Measurements from ENCODE around the gene SLC35F1. TPM values are rescaled to one million over a fixed set of nuclear protein-coding genes. Genes with fewer than 3 reads are reported as not detected.

The SLC35F1 gene
- total RNA-seq, 1 experiment from 2014 or later: not detected

- no TSS peak for BruUV-seq (replicated peaks)
- H3K9me2 ChIP-seq (ENCODE audit: insufficient read depth): no peaks in the 10 kb centered on the region
- no peaks in the 10 kb centered on the region for H3K36me3 ChIP-seq (ENCODE audit: low read depth)
- no peaks in the 10 kb centered on the region for H4K20me1 ChIP-seq (ENCODE audit: insufficient read depth)
- H3K27ac ChIP-seq: no peak overlapping the region
- DNase-seq: no peak
- no peaks in the 10 kb centered on the region for H3F3A ChIP-seq (ENCODE audit: insufficient read depth, low read depth)
- H3K4me3 ChIP-seq: no peak overlapping the region
- POLR2A ChIA-PET (ENCODE audit: unreplicated experiment): no interaction called here
- no peaks in the 10 kb centered on the region for H3K4me1 ChIP-seq (replicated peaks; ENCODE audit: insufficient read depth)
- TF ChIP-seq EZH2 (IDR thresholded peaks at IDR 0.05; ENCODE audit: low read depth): no peak
- TF ChIP-seq CTCF (conservative IDR thresholded peaks at IDR 0.05): no peak
- H2AFZ ChIP-seq: no peak overlapping the region
- CTCF ChIA-PET: no interaction called here
- H3K4me2 ChIP-seq: no peak overlapping the region
- no peaks in the 10 kb centered on the region for H3K27me3 ChIP-seq (ENCODE audit: insufficient read depth, low read depth)
- intact Hi-C loops (cut with micrococcal nuclease; ENCODE audit: unreplicated experiment): no loop called here
- H3K9me3 ChIP-seq (ENCODE audit: insufficient read depth, low read depth): 0 out of 2 replicates have a peak, but pooled peaks cover 2% of the 10 kb centered on the region
- H3K79me2 ChIP-seq (ENCODE audit: low read depth): no peaks in the 10 kb centered on the region
Measured at GRCh38 chr6:118146584-118146983, 239.5 kb downstream of the SLC35F1 start.

- H3K9me2 ChIP-seq (ENCODE audit: insufficient read depth): no peaks in the 10 kb centered on the region
- no peaks in the 10 kb centered on the region for H3K79me2 ChIP-seq (ENCODE audit: low read depth)
- CTCF ChIA-PET: no interaction called here
- intact Hi-C loops (cut with micrococcal nuclease; ENCODE audit: unreplicated experiment): no loop called here
- BruUV-seq (replicated peaks): no TSS peak
- no peaks in the 10 kb centered on the region for H3F3A ChIP-seq (ENCODE audit: insufficient read depth, low read depth)
- POLR2A ChIA-PET (ENCODE audit: unreplicated experiment): no interaction called here
- no peak for TF ChIP-seq CTCF (conservative IDR thresholded peaks at IDR 0.05)
- H3K4me3 ChIP-seq: no peak overlapping the region
- no peaks in the 10 kb centered on the region for H3K4me1 ChIP-seq (replicated peaks; ENCODE audit: insufficient read depth)
- no peak overlapping the region for H3K27ac ChIP-seq
- 0 out of 2 replicates have a peak, but pooled peaks cover 2% of the 10 kb centered on the region for H3K9me3 ChIP-seq (ENCODE audit: insufficient read depth, low read depth)
- no peak for DNase-seq
- H4K20me1 ChIP-seq (ENCODE audit: insufficient read depth): no peaks in the 10 kb centered on the region
- H3K27me3 ChIP-seq (ENCODE audit: insufficient read depth, low read depth): no peaks in the 10 kb centered on the region
- no peak overlapping the region for H2AFZ ChIP-seq
- H3K4me2 ChIP-seq: no peak overlapping the region
- no peaks in the 10 kb centered on the region for H3K36me3 ChIP-seq (ENCODE audit: low read depth)
Measured at GRCh38 chr6:118147511-118147910, 240.4 kb downstream of the SLC35F1 start.

GRCh38 chr6:118148561-118148960 is 241.5 kb downstream of the SLC35F1 start:
- CTCF ChIA-PET: no interaction called here
- no peaks in the 10 kb centered on the region for H3K9me3 ChIP-seq (ENCODE audit: insufficient read depth, low read depth)
- POLR2A ChIA-PET (ENCODE audit: unreplicated experiment): no interaction called here

More at GRCh38 chr6:118148561-118148960, 241.5 kb downstream of the SLC35F1 start:
- TF ChIP-seq EZH2 (IDR thresholded peaks at IDR 0.05; ENCODE audit: low read depth): no peak
- no peak for TF ChIP-seq CTCF (conservative IDR thresholded peaks at IDR 0.05)
- no peak overlapping the region for H3K4me2 ChIP-seq
- no peaks in the 10 kb centered on the region for H3F3A ChIP-seq (ENCODE audit: insufficient read depth, low read depth)
- H4K20me1 ChIP-seq (ENCODE audit: insufficient read depth): no peaks in the 10 kb centered on the region
- no peaks in the 10 kb centered on the region for H3K27me3 ChIP-seq (ENCODE audit: insufficient read depth, low read depth)
- no peak overlapping the region for H3K27ac ChIP-seq
- H3K4me1 ChIP-seq (replicated peaks; ENCODE audit: insufficient read depth): no peaks in the 10 kb centered on the region
- H2AFZ ChIP-seq: no peak overlapping the region
- H3K36me3 ChIP-seq (ENCODE audit: low read depth): no peaks in the 10 kb centered on the region
- intact Hi-C loops (cut with micrococcal nuclease; ENCODE audit: unreplicated experiment): no loop called here
- no peak for DNase-seq
- no peaks in the 10 kb centered on the region for H3K79me2 ChIP-seq (ENCODE audit: low read depth)
- H3K9me2 ChIP-seq (ENCODE audit: insufficient read depth): no peaks in the 10 kb centered on the region
- no TSS peak for BruUV-seq (replicated peaks)
- no peak overlapping the region for H3K4me3 ChIP-seq

Measured in PC-9 (cell line).